HepG2 (cell line): ENCODE data around the gene PYGB. TPM values are rescaled to one million over a fixed set of nuclear protein-coding genes. Genes with fewer than 3 reads are reported as not detected.

ENCODE experiments used
- CERS6 ChIP-seq: sonication (generic); formaldehyde crosslinking; IDR thresholded peaks from 2 replicates; pipeline ENCODE4 v1.5.0; 2020; ENCODE audit warnings: missing genetic modification reagents
- CHD4 ChIP-seq: fragments of 200-600 bp; sonication (generic); IDR thresholded peaks from 2 replicates; pipeline ENCODE4 v1.7.0; 2017; ENCODE audit warnings: mild to moderate bottlenecking, low read length, borderline replicate concordance
- E2F2 ChIP-seq: sonication (generic); formaldehyde crosslinking; IDR thresholded peaks from 2 replicates; pipeline ENCODE4 v1.4.0; 2020; ENCODE audit warnings: missing genetic modification reagents, borderline replicate concordance
- JUND ChIP-seq: sonication (generic); formaldehyde crosslinking; IDR thresholded peaks from 2 replicates; pipeline ENCODE4 v1.8.0; 2022; ENCODE audit warnings: mild to moderate bottlenecking, missing genetic modification reagents
- KDM3A ChIP-seq: IDR thresholded peaks from 2 replicates; pipeline ENCODE4 v1.6.1; 2018; ENCODE audit warnings: low read depth, missing compliant biosample characterization
- MZF1 ChIP-seq: sonication (generic); formaldehyde crosslinking; IDR thresholded peaks from 2 replicates; pipeline ENCODE4 v1.8.1; 2023; ENCODE audit warnings: mild to moderate bottlenecking, missing genetic modification reagents, borderline replicate concordance
- PAF1 ChIP-seq: IDR thresholded peaks from 2 replicates; pipeline ENCODE4 v1.6.1; 2016; ENCODE audit warnings: missing genetic modification reagents, missing compliant biosample characterization
- PHF8 ChIP-seq: sonication (generic); formaldehyde crosslinking; IDR thresholded peaks from 2 replicates; pipeline ENCODE4 v1.5.0; 2020; ENCODE audit warnings: missing genetic modification reagents
- PRDM4 ChIP-seq: sonication (generic); formaldehyde crosslinking; IDR thresholded peaks from 2 replicates; pipeline ENCODE4 v1.9.0; 2021; ENCODE audit warnings: missing genetic modification reagents, borderline replicate concordance
- SRY ChIP-seq: sonication (generic); formaldehyde crosslinking; IDR thresholded peaks from 2 replicates; pipeline ENCODE4 v1.8.0; 2022; ENCODE audit warnings: mild to moderate bottlenecking, missing genetic modification reagents
- TCF12 ChIP-seq, 2 experiments: fragments of 450-650 bp in 1 of 2; sonication (generic) in 1 of 2; formaldehyde crosslinking in 1 of 2; IDR thresholded peaks; 2 replicates each; pipeline versions ENCODE4 v1.6.1 to v1.8.0; 2017 to 2022; ENCODE audit warnings: antibody characterized with exemption in 1 of 2, mild to moderate bottlenecking in 1 of 2, missing genetic modification reagents in 1 of 2, moderate library complexity in 1 of 2
- ZGPAT ChIP-seq: IDR thresholded peaks from 2 replicates; pipeline ENCODE4 v1.6.1; 2016; ENCODE audit warnings: mild to moderate bottlenecking
- ZNF232 ChIP-seq: sonication (generic); formaldehyde crosslinking; IDR thresholded peaks from 2 replicates; pipeline ENCODE4 v1.4.0; 2020; ENCODE audit warnings: missing genetic modification reagents, borderline replicate concordance
- ZNF264 ChIP-seq: sonication (generic); formaldehyde crosslinking; IDR thresholded peaks from 2 replicates; pipeline ENCODE4 v1.4.0; 2020; ENCODE audit warnings: missing genetic modification reagents
- ZNF337 ChIP-seq: sonication (generic); formaldehyde crosslinking; IDR thresholded peaks from 2 replicates; pipeline ENCODE4 v1.5.1; 2020; ENCODE audit warnings: missing genetic modification reagents, low read depth, mild to moderate bottlenecking, borderline replicate concordance
- ZNF543 ChIP-seq: sonication (generic); formaldehyde crosslinking; IDR thresholded peaks from 2 replicates; pipeline ENCODE4 v1.4.0; 2020; ENCODE audit warnings: mild to moderate bottlenecking, missing genetic modification reagents
- polyA plus RNA-seq, 8 experiments: library from polyadenylated mRNA; depleted of rRNA in 3 of 8; stranded (reverse) in 7 of 8; unstranded in 1 of 8; fragments of >200 nt; fragmentation: Illumina TruSeq in 4 of 8; extraction: Trizol in 4 of 8; gene quantifications; 2 replicates each; pipeline versions ENCODE4 v1.2.1 to v1.2.3, GENCODE V29; 2011 to 2016; ENCODE audit warnings: low read depth in 4 of 8, missing spikeins in 1 of 8, mixed read lengths in 1 of 8; ENCODE audit not compliant: insufficient read depth in 1 of 8
- total RNA-seq, 5 experiments: library from RNA; depleted of rRNA; stranded (reverse); fragments of >200 nt; fragmentation: Illumina TruSeq; extraction: Trizol; gene quantifications; 2 replicates each; pipeline ENCODE4 v1.2.3, GENCODE V29; 2016; ENCODE audit warnings: low read depth in 1 of 5

Gene PYGB
- total and polyA plus RNA-seq, 2 of the 13 experiments (the other 11 are each of a cell fraction or from before 2014, with no cell fraction given): 24.2 to 86.3 TPM

- TF ChIP-seq CERS6 (no peak), ZGPAT (peak; percentile 69), JUND (CRISPR knock-in tag) (no peak), CHD4 (no peak), E2F2 (0 out of 2 replicates have a peak, but pooled peaks have one; percentile 26), MZF1 (CRISPR knock-in tag) (no peak), PAF1 (CRISPR knock-in tag) (peak; percentile 88), ZNF232 (CRISPR knock-in tag) (0 out of 2 replicates have a peak, but pooled peaks have one; percentile 70), PRDM4 (no peak), SRY (CRISPR knock-in tag) (no peak), TCF12 (IDR thresholded peaks at IDR 0.05) (no peak), TCF12 (CRISPR knock-in tag; IDR thresholded peaks at IDR 0.05) (no peak), ZNF264 (CRISPR knock-in tag) (peak; percentile 83), ZNF543 (no peak), PHF8 (CRISPR knock-in tag) (peak; percentile 58; the same call in 1 of the 2 replicates), ZNF337 (CRISPR knock-in tag) (no peak; the same call in 1 of the 2 replicates), KDM3A (CRISPR knock-in tag) (peak; percentile 90)
These were observed 46.8 kb downstream of the PYGB start (continued) for GRCh38 chr20:25294459-25295385.
